ENCODE measurements around the gene BPIFA1.

- TF ChIP-seq CTCF (conservative IDR thresholded peaks at IDR 0.05; ENCODE audit: low read length) = no peak
- TF ChIP-seq EZH2phosphoT487 (IDR thresholded peaks at IDR 0.05; ENCODE audit: borderline replicate concordance, low read depth, low read length) = no peak
Measured at GRCh38 chr20:33236351-33236750, 555 bp downstream of the BPIFA1 start.

Measured in OCI-LY7 (cell line).